Right atrium auricular region (tissue), 2 donors: ENCODE data around the gene RBM39. TPM values are rescaled to one million over a fixed set of nuclear protein-coding genes. Genes with fewer than 3 reads are reported as not detected.
"Not testable (repeated sequence)": the region's sequence is repeated elsewhere in the genome, so short reads cannot be mapped to it uniquely, and the experiment has no call there.

Experiments
- DNase-seq: peaks from one replicate; pipeline ENCODE4 v3.0.0-alpha.2; 2019; ENCODE audit warnings: low spot score
- H3K27ac ChIP-seq, 2 donors: fragments of 200-600 bp; sonication (generic); 1 replicate in 1 of 2; 2 replicates in 1 of 2; pipeline ENCODE4 v1.5.1; 2016 to 2019
- H3K27me3 ChIP-seq, 2 donors: fragments of 200-600 bp; sonication (generic); one replicate each; pipeline versions ENCODE4 v1.5.1 to v1.6.0; 2017 to 2019
- H3K36me3 ChIP-seq: fragments of 200-600 bp; sonication (generic); one replicate; pipeline ENCODE4 v1.5.1; 2016
- H3K4me1 ChIP-seq, 2 donors: fragments of 200-600 bp; sonication (generic); one replicate each; pipeline versions ENCODE4 v1.5.1 to v1.6.0; 2017 to 2019
- H3K4me3 ChIP-seq, 2 donors: fragments of 200-600 bp; sonication (generic); 1 replicate in 1 of 2; 2 replicates in 1 of 2; pipeline ENCODE4 v1.5.1; 2017 to 2019; ENCODE audit warnings: mild to moderate bottlenecking in 1 of 2, moderate library complexity in 1 of 2
- H3K9me3 ChIP-seq, 2 donors: fragments of 200-600 bp; sonication (generic); one replicate each; pipeline ENCODE4 v1.5.1; 2019
- total RNA-seq, 2 donors: library from RNA; depleted of rRNA; stranded (reverse); fragments of >200 nt; gene quantifications; one replicate each; pipeline ENCODE4 v1.1.0, GENCODE V29; 2016
- TF ChIP-seq, protein P1 (sequence below), 2 donors: fragments of 200-600 bp; sonication (generic); IDR thresholded peaks; one replicate each; pipeline ENCODE4 v1.5.1; 2019; ENCODE audit warnings: antibody characterized with exemption in 2 of 2

Gene RBM39
- total RNA-seq, 2 donors from 2014 or later, result 106 to 112 TPM

DNA sequence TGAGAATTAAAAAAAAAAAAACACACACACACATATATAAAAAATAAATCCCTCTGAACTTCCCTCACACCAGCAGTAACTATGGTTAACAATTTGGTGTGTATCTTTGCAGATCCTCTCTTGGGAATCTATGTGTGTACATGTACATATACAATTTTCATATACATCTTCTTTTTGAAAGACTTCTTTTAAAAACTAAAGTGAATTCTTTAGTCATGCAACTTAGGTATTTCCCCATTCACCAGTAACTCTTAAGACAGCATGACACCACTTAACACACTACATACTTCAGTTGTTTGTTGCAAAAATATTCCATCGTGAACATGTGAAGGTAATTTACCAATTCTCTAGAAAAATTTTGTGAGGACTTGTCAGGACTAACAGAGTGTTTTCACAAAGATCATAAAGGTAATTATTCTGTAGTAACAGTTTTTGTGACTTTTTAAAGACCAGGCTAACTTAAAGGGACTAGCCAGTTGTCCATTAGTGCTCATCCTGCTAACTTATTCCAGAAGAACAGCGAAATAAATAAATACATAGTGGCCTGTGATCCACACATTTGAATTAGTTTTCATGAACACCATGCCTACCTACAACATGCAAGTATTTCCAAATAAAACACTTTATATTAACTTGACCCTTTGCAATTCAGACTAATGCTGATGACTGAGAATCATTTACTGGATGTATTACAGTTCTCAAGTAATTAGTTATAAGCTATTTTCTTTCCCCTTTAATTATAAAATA, 12.1 kb downstream of the RBM39 start:
- H3K9me3 ChIP-seq, result no peaks in the 10 kb centered on the region
- no peak for DNase-seq
- peaks cover 0 to 56% of the 10 kb centered on the region in 2 donors for H3K4me1 ChIP-seq
- peaks cover 100% of the 10 kb centered on the region for H3K36me3 ChIP-seq
- no peaks in the 10 kb centered on the region for H3K27me3 ChIP-seq
- no peak overlapping the region for H3K27ac ChIP-seq
- TF ChIP-seq, protein P1, sequence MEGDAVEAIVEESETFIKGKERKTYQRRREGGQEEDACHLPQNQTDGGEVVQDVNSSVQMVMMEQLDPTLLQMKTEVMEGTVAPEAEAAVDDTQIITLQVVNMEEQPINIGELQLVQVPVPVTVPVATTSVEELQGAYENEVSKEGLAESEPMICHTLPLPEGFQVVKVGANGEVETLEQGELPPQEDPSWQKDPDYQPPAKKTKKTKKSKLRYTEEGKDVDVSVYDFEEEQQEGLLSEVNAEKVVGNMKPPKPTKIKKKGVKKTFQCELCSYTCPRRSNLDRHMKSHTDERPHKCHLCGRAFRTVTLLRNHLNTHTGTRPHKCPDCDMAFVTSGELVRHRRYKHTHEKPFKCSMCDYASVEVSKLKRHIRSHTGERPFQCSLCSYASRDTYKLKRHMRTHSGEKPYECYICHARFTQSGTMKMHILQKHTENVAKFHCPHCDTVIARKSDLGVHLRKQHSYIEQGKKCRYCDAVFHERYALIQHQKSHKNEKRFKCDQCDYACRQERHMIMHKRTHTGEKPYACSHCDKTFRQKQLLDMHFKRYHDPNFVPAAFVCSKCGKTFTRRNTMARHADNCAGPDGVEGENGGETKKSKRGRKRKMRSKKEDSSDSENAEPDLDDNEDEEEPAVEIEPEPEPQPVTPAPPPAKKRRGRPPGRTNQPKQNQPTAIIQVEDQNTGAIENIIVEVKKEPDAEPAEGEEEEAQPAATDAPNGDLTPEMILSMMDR (IDR thresholded peaks at IDR 0.05), result no peak
- H3K4me3 ChIP-seq, result no peak overlapping the region

DNA sequence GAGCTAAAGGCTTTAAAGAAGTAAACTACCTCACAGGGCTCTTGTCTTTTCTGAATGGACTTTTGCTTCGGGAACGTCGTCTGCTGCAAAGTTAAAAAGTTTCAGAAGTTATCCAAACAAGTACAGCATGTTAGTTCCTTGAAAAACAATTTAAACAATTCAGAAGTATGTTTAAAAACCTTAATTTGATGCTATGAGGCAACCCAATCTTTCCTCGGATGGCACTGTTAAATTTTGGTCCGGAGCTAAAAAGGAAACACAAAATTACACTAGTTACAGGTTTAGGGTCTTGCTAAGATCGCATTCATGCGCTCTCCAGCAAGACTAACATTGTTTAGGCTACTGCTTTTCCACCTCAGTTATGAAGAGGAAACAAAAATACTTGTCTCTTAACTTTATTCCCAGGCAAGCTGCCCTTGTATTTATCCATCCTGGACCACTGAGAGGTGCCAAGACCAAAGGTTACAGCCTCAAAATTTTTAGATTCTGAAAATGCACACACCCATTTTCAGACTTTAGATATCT, 12.7 kb downstream of the RBM39 start:
- TF ChIP-seq, protein P1 (IDR thresholded peaks at IDR 0.05), result no peak

DNA sequence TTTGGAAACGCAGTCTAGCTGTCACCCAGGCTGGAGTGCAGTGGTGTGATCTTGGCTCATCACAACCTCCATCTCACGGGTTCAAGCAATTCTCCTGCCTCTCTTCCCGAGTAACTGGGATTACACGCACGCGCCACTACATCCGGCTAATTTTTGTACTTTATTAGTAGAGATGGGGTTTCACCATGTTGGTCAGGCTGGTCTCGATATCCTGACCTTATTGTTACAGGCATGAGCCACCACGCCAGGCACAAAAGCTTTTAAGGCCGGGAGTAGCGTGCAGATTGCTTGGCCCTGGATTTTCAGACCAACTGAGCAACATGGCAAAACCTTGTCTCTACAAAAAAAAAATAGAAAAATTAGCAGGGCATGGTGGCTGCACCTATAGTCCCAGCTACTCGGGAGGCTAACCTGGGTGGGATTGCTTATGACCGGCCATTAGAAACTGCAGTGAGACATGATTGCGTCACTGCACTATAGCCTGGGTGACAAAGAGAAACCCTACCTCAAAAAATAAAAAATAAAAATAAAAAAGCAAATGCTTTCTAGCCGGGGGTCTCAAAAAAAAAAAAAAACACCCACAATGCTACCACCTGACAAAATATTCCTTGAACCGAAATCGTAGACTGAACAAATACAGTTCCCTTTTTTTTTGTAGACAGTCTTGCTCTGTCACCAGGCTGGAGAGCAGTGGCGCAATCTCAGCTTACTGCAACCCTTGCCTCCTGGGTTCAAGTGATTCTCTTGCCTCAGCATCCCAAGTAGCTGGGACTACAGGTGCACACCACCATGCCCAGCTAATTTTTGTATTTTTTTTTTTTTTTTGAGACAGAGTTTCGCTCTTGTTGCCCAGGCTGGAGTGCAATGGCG, 15.0 kb downstream of the RBM39 start:
- TF ChIP-seq, protein P1 (IDR thresholded peaks at IDR 0.05), result no peak
- no peaks in the 10 kb centered on the region for H3K27me3 ChIP-seq
- H3K36me3 ChIP-seq, result peaks cover 100% of the 10 kb centered on the region
- DNase-seq, result no peak
- no peak overlapping the region for H3K27ac ChIP-seq
- no peak overlapping the region for H3K4me3 ChIP-seq
- peaks cover 0 to 28% of the 10 kb centered on the region in 2 donors for H3K4me1 ChIP-seq
- H3K9me3 ChIP-seq, result no peaks in the 10 kb centered on the region

More for the DNA sequence above, 12.7 kb downstream of the RBM39 start:
- Histone ChIP-seq H3K9me3 (no peaks in the 10 kb centered on the region), H3K4me3 (no peak overlapping the region), H3K27ac (no peak overlapping the region), H3K36me3 (peaks cover 100% of the 10 kb centered on the region), H3K27me3 (no peaks in the 10 kb centered on the region), H3K4me1 (peaks cover 0 to 49% of the 10 kb centered on the region in 2 donors)
- no peak for DNase-seq

DNA sequence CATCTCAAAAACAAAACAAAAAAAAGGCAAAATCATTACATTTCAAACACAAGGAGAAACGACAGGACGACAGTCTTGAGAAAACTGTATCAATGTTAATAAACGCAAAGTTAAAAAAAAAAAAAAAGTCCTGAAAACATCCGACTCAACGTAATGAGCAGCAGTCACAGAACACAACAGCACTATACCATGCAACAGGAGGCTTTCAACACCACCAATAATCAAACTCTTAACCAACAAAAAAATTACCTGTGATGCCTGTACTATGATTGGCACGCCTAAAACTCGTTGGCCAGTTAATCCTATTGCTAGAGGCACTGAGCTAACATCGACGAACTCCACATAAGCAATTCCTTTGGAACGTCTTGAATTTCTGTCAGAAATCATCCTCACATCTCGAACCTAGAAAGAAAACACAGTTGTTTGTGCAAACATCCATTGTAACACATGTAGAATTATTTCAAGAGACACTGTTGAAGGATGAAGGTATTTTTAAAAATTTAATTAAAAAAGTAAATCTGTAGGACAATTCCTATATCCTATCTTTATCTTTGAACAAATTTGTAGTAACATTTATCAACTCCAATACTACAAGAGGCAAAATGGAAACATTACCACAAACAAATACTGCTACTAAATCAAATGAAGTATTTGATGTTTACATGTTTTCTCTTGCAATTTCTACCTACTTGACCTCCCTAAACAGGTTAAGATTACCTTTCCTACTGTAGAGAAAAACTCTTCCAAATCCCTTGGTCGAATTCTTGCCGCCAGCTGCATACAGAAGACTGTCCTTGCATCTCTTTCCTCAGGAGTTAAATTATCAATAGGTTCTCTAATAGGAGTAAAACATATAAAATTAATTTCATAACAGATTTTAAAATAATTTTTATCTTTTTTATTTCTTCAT, 17.5 kb downstream of the RBM39 start:
- Histone ChIP-seq H3K4me1 (peaks cover 0 to 10% of the 10 kb centered on the region in 2 donors), H3K27me3 (no peaks in the 10 kb centered on the region), H3K4me3 (no peak overlapping the region), H3K36me3 (peaks cover 100% of the 10 kb centered on the region), H3K27ac (no peak overlapping the region), H3K9me3 (no peaks in the 10 kb centered on the region)
- DNase-seq, result no peak
- TF ChIP-seq, protein P1 (IDR thresholded peaks at IDR 0.05), result no peak

DNA sequence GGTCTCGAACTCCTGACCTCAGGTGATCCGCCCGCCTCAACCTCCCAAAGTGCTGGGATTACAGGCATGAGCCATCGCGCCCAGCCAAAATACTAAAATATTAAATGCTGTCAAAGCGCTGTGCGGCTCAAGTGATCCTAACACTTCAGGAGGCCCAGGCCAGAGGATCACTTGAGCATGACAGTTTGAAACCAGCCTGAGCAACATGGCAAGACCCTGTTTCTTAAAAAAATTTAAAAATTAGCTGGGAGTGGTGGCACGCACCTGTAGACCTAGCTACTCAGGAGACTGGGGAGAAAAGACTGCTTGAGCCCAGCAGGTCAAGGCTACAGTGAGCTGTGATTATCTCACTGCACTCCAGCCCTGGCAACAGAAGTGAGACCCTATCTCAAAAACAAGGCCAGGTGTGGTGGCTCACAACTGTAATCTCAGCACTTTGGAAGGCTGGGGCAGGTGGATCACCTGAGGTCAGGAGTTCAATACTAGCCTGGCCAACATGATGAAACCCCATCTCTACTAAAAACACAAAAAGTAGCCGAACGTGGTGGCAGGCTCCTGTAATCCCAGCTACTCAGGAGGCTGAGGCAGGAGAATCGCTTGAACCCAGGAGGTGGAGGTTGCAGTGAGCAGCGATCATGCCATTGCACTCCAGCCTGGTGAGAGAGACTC, 18.3 kb downstream of the RBM39 start:
- not testable (repeated sequence) for DNase-seq, H3K4me1 ChIP-seq, H3K27ac ChIP-seq, H3K9me3 ChIP-seq, H3K4me3 ChIP-seq, H3K27me3 ChIP-seq
- H3K36me3 ChIP-seq, result peaks cover 100% of the 10 kb centered on the region

DNA sequence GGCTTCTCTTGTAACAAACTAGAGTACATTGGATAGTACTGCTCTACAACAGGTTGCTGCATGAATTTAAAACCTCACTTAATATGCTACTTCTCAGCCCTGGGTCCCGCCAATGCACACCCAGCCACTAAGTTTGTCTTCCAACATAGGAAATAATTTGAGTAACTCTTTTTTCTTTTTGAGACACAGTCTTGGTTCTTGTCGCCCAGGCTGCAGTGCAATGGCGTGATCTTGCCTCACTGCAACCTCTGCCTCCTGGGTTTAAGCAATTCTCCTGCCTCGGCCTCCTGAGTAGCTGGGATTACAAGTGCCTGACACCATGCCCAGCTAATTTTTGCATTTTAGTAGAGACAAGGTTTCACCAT, 18.8 kb downstream of the RBM39 start:
- H3K4me3 ChIP-seq, H3K27ac ChIP-seq, H3K9me3 ChIP-seq, H3K4me1 ChIP-seq, H3K27me3 ChIP-seq, DNase-seq: not testable (repeated sequence)
- H3K36me3 ChIP-seq, result peaks cover 100% of the 10 kb centered on the region
